ENCODE results near the gene STAM.

Gene STAM

GRCh38 chr10:17765602-17766001 lies 121.7 kb downstream of the STAM start:
- in situ Hi-C loops (cut with HindIII; ENCODE audit: low sequenced_read_pairs) = no loop called here
- DNase-seq (ENCODE audit: low read depth, low spot score) = no peak
- H3K4me3 ChIP-seq (ENCODE audit: low read depth, low read length) = no peak overlapping the region
- TF ChIP-seq CTCF (IDR thresholded peaks at IDR 0.05; ENCODE audit: low read depth, low read length) = no peak

All from astrocyte of the spinal cord (primary cell).